ENCODE measurements around the gene NUP160.

DNA sequence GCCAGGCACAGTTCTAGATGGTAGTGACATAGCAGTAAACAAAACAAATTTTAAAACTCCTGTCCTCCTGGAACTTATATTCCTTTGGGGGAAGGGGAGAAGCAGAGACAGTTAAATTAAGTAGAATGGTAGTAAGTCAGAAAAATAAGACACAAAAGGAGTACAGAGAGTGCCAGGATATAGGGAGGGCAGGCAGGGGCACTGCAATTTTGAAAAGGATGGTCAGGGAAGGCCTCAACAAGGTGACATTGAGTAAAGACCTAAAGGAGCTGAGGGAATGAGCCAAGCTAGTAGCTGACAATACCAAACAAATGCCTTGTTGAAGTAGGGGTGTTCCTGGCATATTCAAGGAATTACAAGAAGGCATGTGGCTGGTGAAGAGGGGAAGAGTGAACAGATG is 10.2 kb downstream of the NUP160 start:
- TF ChIP-seq CTCF (IDR thresholded peaks at IDR 0.05; ENCODE audit: insufficient read depth, low read length, poor library complexity, severe bottlenecking) (no peak), EZH2phosphoT487 (conservative IDR thresholded peaks at IDR 0.05; ENCODE audit: low read length) (no peak)

All from SU-DHL-6 (cell line).